NB4 (cell line): ENCODE results near the gene TMPRSS2.
A peak's percentile ranks its signal among the peaks of the same experiment; 100 is the strongest.

Experiments
- DNase-seq: peaks from one replicate; pipeline ENCODE4 v3.0.0; 2010; ENCODE audit warnings: low read depth
- H3K4me3 ChIP-seq: one replicate; pipeline ENCODE4 v1.5.1; 2011; ENCODE audit warnings: mild to moderate bottlenecking, low read depth, low read length, moderate library complexity
- CTCF ChIP-seq: IDR thresholded peaks from one replicate; pipeline ENCODE4 v1.5.1; 2012; ENCODE audit warnings: low read depth, low read length
- MYC ChIP-seq: IDR thresholded peaks from 2 replicates; pipeline ENCODE4 v1.6.1; 2011; ENCODE audit warnings: low read depth, low read length
- POLR2A ChIP-seq: IDR thresholded peaks from 2 replicates; pipeline ENCODE4 v1.6.1; 2011; ENCODE audit warnings: mild to moderate bottlenecking; ENCODE audit not compliant: insufficient read length; ENCODE audit errors: extremely low read depth
- TF ChIP-seq, protein P1 (sequence below): IDR thresholded peaks from 2 replicates; pipeline ENCODE4 v1.6.1; 2011; ENCODE audit warnings: low read depth, low read length

TMPRSS2 gene

DNA sequence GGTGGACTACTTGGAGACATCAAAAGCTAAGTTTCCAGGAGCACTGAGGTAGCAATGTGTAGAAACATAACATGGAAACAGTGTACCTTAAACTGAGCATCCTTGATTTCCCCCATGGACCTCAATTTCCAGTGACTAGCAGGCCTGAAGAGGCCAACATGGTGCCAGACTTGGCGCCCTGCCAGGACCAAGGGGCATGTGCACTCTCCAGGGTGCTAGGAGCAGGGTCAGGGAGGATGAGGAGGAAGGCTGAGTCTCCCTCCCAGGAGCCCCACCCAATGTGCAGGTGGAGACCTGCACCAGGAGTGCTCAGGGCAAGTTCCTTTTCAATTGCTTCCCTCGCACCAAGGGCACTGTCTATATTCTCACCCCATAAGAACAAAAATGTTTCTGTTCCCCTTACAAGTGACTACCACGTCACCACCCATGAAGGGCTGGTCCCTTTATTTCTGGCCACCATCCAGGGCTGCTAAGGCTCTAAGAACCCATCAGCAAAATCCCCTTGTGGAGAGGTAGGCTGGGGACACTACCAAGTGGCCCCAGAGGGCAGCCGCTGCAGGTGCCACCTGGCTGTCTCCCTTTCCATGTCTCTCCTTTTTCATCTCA is 42.7 kb downstream of the TMPRSS2 start:
- TF ChIP-seq POLR2A, result no peak
- TF ChIP-seq CTCF, result no peak
- TF ChIP-seq, protein P1, sequence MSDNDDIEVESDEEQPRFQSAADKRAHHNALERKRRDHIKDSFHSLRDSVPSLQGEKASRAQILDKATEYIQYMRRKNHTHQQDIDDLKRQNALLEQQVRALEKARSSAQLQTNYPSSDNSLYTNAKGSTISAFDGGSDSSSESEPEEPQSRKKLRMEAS, result no peak
- no peak for TF ChIP-seq MYC
- H3K4me3 ChIP-seq, result no peak overlapping the region
- no peak for DNase-seq

- TF ChIP-seq, protein P1, result peak; percentile 88
- TF ChIP-seq CTCF (peak; percentile 89), POLR2A (no peak), MYC (peak; percentile 54; the same call in 1 of the 2 replicates)
- peak; percentile 68 for DNase-seq
- H3K4me3 ChIP-seq, result no peak overlapping the region
Observed at GRCh38 chr21:41460578-41461527, 47.1 kb downstream of the TMPRSS2 start.

DNA sequence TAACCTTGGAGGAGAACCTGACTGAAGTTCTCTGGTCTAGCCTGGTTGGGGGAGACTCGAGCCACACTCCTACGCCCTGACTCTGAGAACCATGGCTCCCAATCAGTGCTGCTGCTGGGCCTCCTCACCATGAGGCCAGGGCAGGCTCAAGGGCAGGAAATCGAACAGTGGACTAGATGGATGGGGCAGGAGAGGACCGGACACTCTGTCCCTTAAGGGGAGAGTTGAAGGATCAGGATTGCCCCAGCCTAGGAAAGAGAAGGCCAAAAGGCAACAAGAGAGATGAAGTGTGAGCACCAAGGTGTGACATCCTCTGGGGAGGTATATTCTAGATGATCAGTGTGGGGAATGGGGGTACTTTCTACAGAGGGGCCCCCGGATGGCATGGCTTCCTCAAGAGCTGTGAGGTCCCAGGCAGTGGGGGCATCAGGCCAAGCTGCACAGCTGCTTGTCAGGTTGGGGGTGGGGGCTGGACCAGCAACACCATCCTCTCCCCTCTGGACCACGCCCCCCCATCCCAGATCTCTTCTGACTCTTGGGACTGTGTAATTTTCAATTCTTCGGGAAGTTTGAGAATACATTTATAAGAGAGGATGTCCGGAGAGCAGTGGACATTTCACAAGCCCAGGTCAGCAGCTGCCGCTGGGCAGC is 47.9 kb downstream of the TMPRSS2 start:
- TF ChIP-seq POLR2A, result no peak
- TF ChIP-seq CTCF, result no peak
- TF ChIP-seq, protein P1, result no peak
- no peak for TF ChIP-seq MYC
- H3K4me3 ChIP-seq, result no peak overlapping the region

DNA sequence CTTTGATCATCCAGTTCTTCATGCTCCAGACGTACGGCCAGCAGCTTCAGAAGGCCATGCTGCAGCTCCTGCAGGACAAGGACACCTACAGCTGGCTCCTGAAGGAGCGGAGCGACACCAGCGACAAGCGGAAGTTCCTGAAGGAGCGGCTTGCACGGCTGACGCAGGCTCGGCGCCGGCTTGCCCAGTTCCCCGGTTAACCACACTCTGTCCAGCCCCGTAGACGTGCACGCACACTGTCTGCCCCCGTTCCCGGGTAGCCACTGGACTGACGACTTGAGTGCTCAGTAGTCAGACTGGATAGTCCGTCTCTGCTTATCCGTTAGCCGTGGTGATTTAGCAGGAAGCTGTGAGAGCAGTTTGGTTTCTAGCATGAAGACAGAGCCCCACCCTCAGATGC is 49.4 kb downstream of the TMPRSS2 start:
- no peak overlapping the region for H3K4me3 ChIP-seq
- DNase-seq, result no peak
- TF ChIP-seq POLR2A (no peak), MYC (no peak)
- TF ChIP-seq, protein P1, result no peak

More for the DNA sequence above, 47.9 kb downstream of the TMPRSS2 start:
- no peak for DNase-seq

DNA sequence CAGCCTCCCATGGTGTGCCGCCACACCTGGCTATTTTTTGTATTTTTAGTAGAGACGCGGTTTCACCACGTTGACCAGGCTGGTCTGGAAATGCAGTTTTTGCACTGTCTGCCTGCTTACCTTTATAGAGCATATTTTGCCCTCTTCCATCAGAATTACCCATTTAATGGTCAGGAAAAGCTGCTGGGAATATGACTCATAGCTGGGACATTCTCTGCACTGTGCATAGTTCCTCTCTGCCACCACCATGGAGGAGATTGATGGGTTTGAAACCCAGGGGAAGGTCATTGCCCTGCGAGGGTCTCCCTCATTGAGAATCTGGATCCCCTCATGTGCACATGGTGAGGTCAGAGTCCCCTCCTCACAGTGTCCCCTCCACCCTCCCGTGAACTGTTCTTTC is 49.8 kb downstream of the TMPRSS2 start:
- no peak for DNase-seq
- TF ChIP-seq, protein P1, result no peak
- TF ChIP-seq POLR2A, result no peak
- TF ChIP-seq CTCF, result no peak
- TF ChIP-seq MYC, result no peak
- H3K4me3 ChIP-seq, result no peak overlapping the region
